ENCODE results near the gene ASTN2.

ASTN2 gene

DNA sequence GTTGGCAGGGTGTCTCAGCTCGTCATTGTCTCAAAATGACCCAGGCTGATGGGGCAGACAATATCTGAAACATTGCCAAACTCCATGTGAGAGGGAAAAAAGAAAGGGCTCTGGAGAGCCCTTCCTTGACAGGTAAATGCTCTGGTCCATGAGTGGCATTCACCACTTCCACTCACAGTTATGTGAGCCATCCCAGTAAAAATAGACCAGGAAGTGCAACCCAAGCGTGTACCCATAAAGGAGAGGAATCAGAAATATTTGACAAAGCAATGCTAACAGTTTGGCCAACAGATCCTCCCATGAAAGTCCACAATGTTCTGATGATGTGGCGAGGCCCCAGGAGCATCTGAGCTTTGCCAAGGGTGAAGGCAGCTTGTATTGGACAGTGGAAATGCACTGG lies 49.4 kb downstream of the ASTN2 start:
- TF ChIP-seq, protein P1, sequence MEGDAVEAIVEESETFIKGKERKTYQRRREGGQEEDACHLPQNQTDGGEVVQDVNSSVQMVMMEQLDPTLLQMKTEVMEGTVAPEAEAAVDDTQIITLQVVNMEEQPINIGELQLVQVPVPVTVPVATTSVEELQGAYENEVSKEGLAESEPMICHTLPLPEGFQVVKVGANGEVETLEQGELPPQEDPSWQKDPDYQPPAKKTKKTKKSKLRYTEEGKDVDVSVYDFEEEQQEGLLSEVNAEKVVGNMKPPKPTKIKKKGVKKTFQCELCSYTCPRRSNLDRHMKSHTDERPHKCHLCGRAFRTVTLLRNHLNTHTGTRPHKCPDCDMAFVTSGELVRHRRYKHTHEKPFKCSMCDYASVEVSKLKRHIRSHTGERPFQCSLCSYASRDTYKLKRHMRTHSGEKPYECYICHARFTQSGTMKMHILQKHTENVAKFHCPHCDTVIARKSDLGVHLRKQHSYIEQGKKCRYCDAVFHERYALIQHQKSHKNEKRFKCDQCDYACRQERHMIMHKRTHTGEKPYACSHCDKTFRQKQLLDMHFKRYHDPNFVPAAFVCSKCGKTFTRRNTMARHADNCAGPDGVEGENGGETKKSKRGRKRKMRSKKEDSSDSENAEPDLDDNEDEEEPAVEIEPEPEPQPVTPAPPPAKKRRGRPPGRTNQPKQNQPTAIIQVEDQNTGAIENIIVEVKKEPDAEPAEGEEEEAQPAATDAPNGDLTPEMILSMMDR (IDR thresholded peaks at IDR 0.05), result no peak
- H3K4me3 ChIP-seq, result no peak overlapping the region
- DNase-seq, result no peak
- H3K36me3 ChIP-seq, result no peaks in the 10 kb centered on the region
- intact Hi-C loops (cut with DNase I; ENCODE audit: low total_unique reads), result no loop called here
- no peaks in the 10 kb centered on the region for H3K9me3 ChIP-seq
- no peaks in the 10 kb centered on the region for H3K27me3 ChIP-seq
- H3K27ac ChIP-seq, result no peak overlapping the region
- H3K4me1 ChIP-seq, result peaks cover 0 to 6% (median 0%) of the 10 kb centered on the region in 4 donors

DNA sequence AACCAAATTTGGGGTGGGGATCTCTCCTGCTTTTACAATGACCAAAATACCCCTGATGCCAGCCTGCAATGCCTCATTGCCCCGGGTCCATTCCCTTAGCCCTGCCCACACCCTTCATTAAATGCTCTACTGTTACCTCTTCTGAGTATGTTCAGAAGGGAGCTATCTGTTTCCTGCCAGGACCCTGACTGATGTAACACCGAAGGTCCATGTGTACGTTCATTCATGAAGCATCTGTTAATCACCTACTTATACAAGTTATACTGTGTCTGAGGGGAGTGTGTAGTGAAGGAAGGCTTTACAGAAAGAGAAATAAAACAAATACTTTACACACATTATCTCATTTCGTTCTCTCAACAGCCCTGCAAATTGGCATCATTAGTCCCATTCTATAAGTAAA lies 51.9 kb downstream of the ASTN2 start:
- no peak for DNase-seq
- H3K4me1 ChIP-seq, result peaks cover 0 to 3% (median 0%) of the 10 kb centered on the region in 4 donors
- H3K4me3 ChIP-seq, result no peak overlapping the region
- H3K27ac ChIP-seq, result no peak overlapping the region
- H3K36me3 ChIP-seq, result no peaks in the 10 kb centered on the region
- H3K9me3 ChIP-seq, result no peaks in the 10 kb centered on the region
- TF ChIP-seq, protein P1 (IDR thresholded peaks at IDR 0.05), result no peak
- intact Hi-C loops (cut with DNase I; ENCODE audit: low total_unique reads), result no loop called here
- H3K27me3 ChIP-seq, result no peaks in the 10 kb centered on the region

DNA sequence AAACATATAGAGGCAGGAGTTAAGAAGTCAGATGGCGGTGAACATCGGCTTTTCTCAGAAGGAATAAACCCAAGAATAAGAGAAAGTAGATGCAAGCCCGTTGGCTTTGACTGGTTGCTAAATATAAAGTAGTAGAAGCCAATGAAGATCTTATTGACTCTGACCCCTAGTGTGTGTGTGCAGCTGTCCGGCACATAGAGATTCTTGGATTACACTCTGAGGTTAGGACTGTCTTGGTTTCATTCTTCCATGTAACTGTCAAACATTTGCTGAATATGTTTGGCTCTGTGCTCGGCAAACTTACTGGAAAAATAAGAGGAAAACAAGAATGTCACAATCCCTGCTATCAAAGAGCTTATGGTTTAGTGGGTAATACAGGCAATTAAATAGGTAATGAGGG lies 54.9 kb downstream of the ASTN2 start:
- no peak for DNase-seq
- peaks cover 0 to 5% (median 0%) of the 10 kb centered on the region in 4 donors for H3K4me1 ChIP-seq
- TF ChIP-seq, protein P1 (IDR thresholded peaks at IDR 0.05), result no peak
- H3K27me3 ChIP-seq, result no peaks in the 10 kb centered on the region
- no peaks in the 10 kb centered on the region for H3K36me3 ChIP-seq
- H3K27ac ChIP-seq, result no peak overlapping the region
- intact Hi-C loops (cut with DNase I; ENCODE audit: low total_unique reads), result no loop called here
- no peaks in the 10 kb centered on the region for H3K9me3 ChIP-seq
- H3K4me3 ChIP-seq, result no peak overlapping the region

DNA sequence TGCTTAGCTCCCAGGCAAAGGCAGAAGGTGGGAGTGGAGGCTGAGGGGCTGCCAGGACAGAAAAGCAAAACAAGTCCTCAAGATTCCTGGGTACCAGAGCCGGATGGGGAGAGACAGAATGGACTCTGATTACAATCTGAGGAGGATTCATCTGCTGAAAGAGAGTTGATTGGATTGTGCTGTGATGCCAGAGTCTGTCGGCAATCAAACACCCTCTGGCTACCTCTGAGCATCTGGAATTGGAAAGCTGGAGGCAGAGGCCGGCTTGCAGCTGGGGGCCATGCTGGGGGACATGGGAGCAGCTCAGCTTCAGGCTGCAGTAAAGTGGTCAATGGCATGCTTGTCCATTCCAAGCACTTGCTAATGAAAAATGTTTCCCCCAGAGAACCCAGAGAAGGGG lies 59.3 kb downstream of the ASTN2 start:
- no peak overlapping the region for H3K4me3 ChIP-seq
- intact Hi-C loops (cut with DNase I; ENCODE audit: low total_unique reads), result no loop called here
- peaks cover 0 to 7% (median 0%) of the 10 kb centered on the region in 4 donors for H3K4me1 ChIP-seq
- no peaks in the 10 kb centered on the region for H3K27me3 ChIP-seq
- no peak overlapping the region for H3K27ac ChIP-seq
- no peaks in the 10 kb centered on the region for H3K9me3 ChIP-seq
- DNase-seq, result no peak
- H3K36me3 ChIP-seq, result no peaks in the 10 kb centered on the region
- TF ChIP-seq, protein P1 (IDR thresholded peaks at IDR 0.05), result no peak

DNA sequence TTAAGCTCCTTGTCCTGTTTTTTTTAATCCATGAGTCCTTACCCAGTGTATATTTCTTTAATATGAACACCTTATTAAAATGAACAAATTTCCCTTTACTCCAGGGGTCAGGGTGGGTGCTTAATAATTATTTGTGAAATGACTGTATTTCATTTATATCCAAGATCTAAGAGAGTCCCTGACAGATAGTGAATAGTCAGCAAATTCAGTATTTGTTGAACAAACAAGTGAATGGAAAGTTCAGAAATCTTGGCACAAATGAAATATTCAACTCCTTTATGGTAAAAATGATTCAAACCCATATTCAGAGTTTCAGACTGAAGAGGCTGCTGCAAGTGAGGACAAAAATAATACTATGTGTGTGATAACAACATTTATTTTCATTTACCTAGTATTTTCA lies 59.9 kb downstream of the ASTN2 start:
- intact Hi-C loops (cut with DNase I; ENCODE audit: low total_unique reads), result no loop called here
- Histone ChIP-seq H3K4me3 (no peak overlapping the region), H3K9me3 (no peaks in the 10 kb centered on the region), H3K27ac (no peak overlapping the region), H3K27me3 (no peaks in the 10 kb centered on the region), H3K36me3 (no peaks in the 10 kb centered on the region), H3K4me1 (peaks cover 0 to 7% (median 0%) of the 10 kb centered on the region in 4 donors)
- DNase-seq, result no peak
- TF ChIP-seq, protein P1 (IDR thresholded peaks at IDR 0.05), result no peak

DNA sequence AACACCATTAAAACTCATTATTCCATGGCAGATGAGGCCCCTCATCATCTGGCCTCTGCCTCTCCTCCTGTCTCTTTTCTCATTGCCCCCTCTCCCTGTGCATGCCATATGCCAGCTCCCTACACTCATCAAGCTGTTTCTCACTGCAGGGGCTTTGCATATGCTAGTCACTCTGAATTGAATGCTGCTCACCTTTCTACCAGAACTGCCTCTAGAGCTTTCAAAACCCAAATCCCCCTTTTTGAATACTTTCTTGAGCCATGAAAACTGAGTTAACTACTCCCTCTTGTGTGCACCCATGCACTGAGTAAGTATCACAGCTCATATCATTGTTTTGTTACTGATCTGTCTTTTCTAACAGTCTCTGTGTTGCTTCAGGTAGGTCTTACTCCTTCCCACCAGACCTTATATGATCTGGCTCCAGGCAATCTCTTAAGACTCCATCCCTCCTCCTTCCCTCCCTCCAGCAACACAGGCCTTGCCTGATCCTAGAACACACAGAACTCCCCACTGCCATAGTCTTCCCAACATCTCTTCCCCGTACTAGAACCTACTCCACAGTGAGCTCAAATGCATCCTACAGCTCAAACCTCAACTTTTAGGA lies 60.5 kb downstream of the ASTN2 start:
- Histone ChIP-seq H3K4me1 (peaks cover 0 to 7% (median 0%) of the 10 kb centered on the region in 4 donors), H3K27me3 (no peaks in the 10 kb centered on the region), H3K27ac (no peak overlapping the region), H3K36me3 (no peaks in the 10 kb centered on the region), H3K4me3 (no peak overlapping the region), H3K9me3 (no peaks in the 10 kb centered on the region)
- no peak for DNase-seq
- intact Hi-C loops (cut with DNase I; ENCODE audit: low total_unique reads), result no loop called here
- TF ChIP-seq, protein P1 (IDR thresholded peaks at IDR 0.05), result no peak
